ENCODE measurements around the gene PKDCC. TPM values are rescaled to one million over a fixed set of nuclear protein-coding genes. Genes with fewer than 3 reads are reported as not detected.

The PKDCC gene
- total RNA-seq, 2 donors from 2014 or later = not detected

- Mint-ChIP-seq H3K36me3 (ENCODE audit: low read depth) (no peaks in the 10 kb centered on the region), H3K27me3 (no peaks in the 10 kb centered on the region), H3K9me3 (no peaks in the 10 kb centered on the region), H3K4me3 (no peak overlapping the region), H3K27ac (no peak overlapping the region), H3K4me1 (peaks cover 2% of the 10 kb centered on the region)
- no peak for ATAC-seq (replicated peaks)
These were observed 44.5 kb downstream of the PKDCC start for GRCh38 chr2:42092084-42092996.

GRCh38 chr2:42094114-42094513, 46.3 kb downstream of the PKDCC start:
- Mint-ChIP-seq H3K27me3 (no peaks in the 10 kb centered on the region), H3K36me3 (ENCODE audit: low read depth) (no peaks in the 10 kb centered on the region), H3K4me1 (peaks cover 9% of the 10 kb centered on the region), H3K9me3 (no peaks in the 10 kb centered on the region), H3K4me3 (no peak overlapping the region), H3K27ac (no peak overlapping the region)
- ATAC-seq (replicated peaks) = no peak

GRCh38 chr2:42095923-42096408, 48.1 kb downstream of the PKDCC start:
- H3K27ac Mint-ChIP-seq = no peak overlapping the region
- peak; percentile 70 for ATAC-seq (replicated peaks)
- peaks cover 25% of the 10 kb centered on the region for H3K4me1 Mint-ChIP-seq
- no peaks in the 10 kb centered on the region for H3K27me3 Mint-ChIP-seq
- no peak overlapping the region for H3K4me3 Mint-ChIP-seq
- peaks cover 3% of the 10 kb centered on the region for H3K9me3 Mint-ChIP-seq
- no peaks in the 10 kb centered on the region for H3K36me3 Mint-ChIP-seq (ENCODE audit: low read depth)

GRCh38 chr2:42096869-42097591, 49.2 kb downstream of the PKDCC start:
- ATAC-seq (replicated peaks) = no peak
- no peaks in the 10 kb centered on the region for H3K27me3 Mint-ChIP-seq
- H3K4me3 Mint-ChIP-seq = no peak overlapping the region
- H3K4me1 Mint-ChIP-seq = peaks cover 28% of the 10 kb centered on the region
- peak overlapping the region; percentile 57 for H3K27ac Mint-ChIP-seq
- H3K36me3 Mint-ChIP-seq (ENCODE audit: low read depth) = no peaks in the 10 kb centered on the region
- peaks cover 3% of the 10 kb centered on the region for H3K9me3 Mint-ChIP-seq

GRCh38 chr2:42098571-42099437, 51.0 kb downstream of the PKDCC start:
- peak overlapping the region; percentile 39 for H3K4me3 Mint-ChIP-seq
- H3K9me3 Mint-ChIP-seq = peaks cover 3% of the 10 kb centered on the region
- H3K27ac Mint-ChIP-seq = peak overlapping the region; percentile 60
- H3K36me3 Mint-ChIP-seq (ENCODE audit: low read depth) = no peaks in the 10 kb centered on the region
- no peak for ATAC-seq (replicated peaks)
- H3K27me3 Mint-ChIP-seq = no peaks in the 10 kb centered on the region
- peaks cover 32% of the 10 kb centered on the region for H3K4me1 Mint-ChIP-seq

GRCh38 chr2:42099438-42100173, 51.8 kb downstream of the PKDCC start:
- Mint-ChIP-seq H3K4me1 (peaks cover 38% of the 10 kb centered on the region), H3K27ac (peak overlapping the region; percentile 60), H3K9me3 (peaks cover 3% of the 10 kb centered on the region), H3K4me3 (peak overlapping the region; percentile 39), H3K27me3 (no peaks in the 10 kb centered on the region), H3K36me3 (ENCODE audit: low read depth) (no peaks in the 10 kb centered on the region)
- ATAC-seq (replicated peaks) = no peak

GRCh38 chr2:42100683-42101205, 52.9 kb downstream of the PKDCC start:
- Mint-ChIP-seq H3K4me3 (peak overlapping the region; percentile 39), H3K4me1 (peaks cover 38% of the 10 kb centered on the region), H3K9me3 (peaks cover 3% of the 10 kb centered on the region), H3K36me3 (ENCODE audit: low read depth) (no peaks in the 10 kb centered on the region), H3K27ac (no peak overlapping the region), H3K27me3 (no peaks in the 10 kb centered on the region)
- no peak for ATAC-seq (replicated peaks)

GRCh38 chr2:42101206-42102023, 53.6 kb downstream of the PKDCC start:
- H3K4me1 Mint-ChIP-seq = peaks cover 38% of the 10 kb centered on the region
- peaks cover 3% of the 10 kb centered on the region for H3K9me3 Mint-ChIP-seq
- no peak overlapping the region for H3K27ac Mint-ChIP-seq
- H3K36me3 Mint-ChIP-seq (ENCODE audit: low read depth) = no peaks in the 10 kb centered on the region
- peak overlapping the region; percentile 39 for H3K4me3 Mint-ChIP-seq
- ATAC-seq (replicated peaks) = peak; percentile 25
- H3K27me3 Mint-ChIP-seq = no peaks in the 10 kb centered on the region

GRCh38 chr2:42102024-42102590, 54.3 kb downstream of the PKDCC start:
- Mint-ChIP-seq H3K27ac (no peak overlapping the region), H3K36me3 (ENCODE audit: low read depth) (no peaks in the 10 kb centered on the region), H3K27me3 (no peaks in the 10 kb centered on the region), H3K4me1 (peaks cover 38% of the 10 kb centered on the region), H3K9me3 (peaks cover 3% of the 10 kb centered on the region), H3K4me3 (no peak overlapping the region)
- ATAC-seq (replicated peaks) = peak; percentile 64

- no peak overlapping the region for H3K27ac Mint-ChIP-seq
- H3K4me1 Mint-ChIP-seq = peaks cover 31% of the 10 kb centered on the region
- H3K36me3 Mint-ChIP-seq (ENCODE audit: low read depth) = no peaks in the 10 kb centered on the region
- no peaks in the 10 kb centered on the region for H3K27me3 Mint-ChIP-seq
- ATAC-seq (replicated peaks) = peak; percentile 8
- H3K4me3 Mint-ChIP-seq = no peak overlapping the region
- H3K9me3 Mint-ChIP-seq = peaks cover 3% of the 10 kb centered on the region
These were observed 55.0 kb downstream of the PKDCC start for GRCh38 chr2:42102591-42103450.

GRCh38 chr2:42103829-42104228, 56.0 kb downstream of the PKDCC start:
- Mint-ChIP-seq H3K27ac (no peak overlapping the region), H3K4me1 (peaks cover 30% of the 10 kb centered on the region), H3K36me3 (ENCODE audit: low read depth) (no peaks in the 10 kb centered on the region), H3K27me3 (no peaks in the 10 kb centered on the region), H3K9me3 (peaks cover 3% of the 10 kb centered on the region), H3K4me3 (no peak overlapping the region)
- ATAC-seq (replicated peaks) = no peak

- Mint-ChIP-seq H3K27ac (no peak overlapping the region), H3K27me3 (no peaks in the 10 kb centered on the region), H3K36me3 (ENCODE audit: low read depth) (no peaks in the 10 kb centered on the region), H3K9me3 (peaks cover 3% of the 10 kb centered on the region), H3K4me3 (no peak overlapping the region), H3K4me1 (peaks cover 24% of the 10 kb centered on the region)
- no peak for ATAC-seq (replicated peaks)
These were observed 56.8 kb downstream of the PKDCC start for GRCh38 chr2:42104621-42105020.

Measured in activated T-helper 17 cell treated with anti-CD3 and anti-CD28 coated beads, Interleukin-2, amount 50 U/mL, for 72 hours (primary cell).